HG02852 (cell line): ENCODE measurements around the gene RANBP3.

Experiments
- ATAC-seq: cut with Tn5 transposase; IDR thresholded peaks from one replicate; pipeline ENCODE4 v1.9.1; 2021; ENCODE audit warnings: mild to moderate bottlenecking, moderate library complexity; ENCODE audit not compliant: unreplicated experiment

RANBP3 gene

GRCh38 chr19:5952193-5953029 is 25.5 kb downstream of the RANBP3 start:
- no peak for ATAC-seq

GRCh38 chr19:5951338-5951861 is 26.5 kb downstream of the RANBP3 start:
- no peak for ATAC-seq

DNA sequence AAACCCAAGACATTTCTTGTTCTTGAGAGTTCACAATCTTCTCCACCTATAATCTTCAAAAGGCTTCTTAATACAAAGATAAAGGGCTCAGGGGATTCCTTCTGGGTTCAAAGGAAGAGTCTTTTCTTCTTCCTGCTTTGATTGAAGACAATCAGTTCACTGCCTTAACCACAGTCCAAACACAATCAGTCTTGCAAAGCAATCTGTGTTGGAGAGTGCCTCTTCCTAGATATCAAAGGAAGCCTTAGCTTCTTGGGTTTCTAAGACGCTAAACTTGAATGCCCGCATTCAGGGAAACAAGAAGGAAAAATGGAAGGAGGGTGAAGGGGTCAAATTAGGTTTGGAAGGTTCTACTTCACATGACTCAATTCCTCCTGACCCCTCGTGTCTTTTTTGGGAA is 27.2 kb downstream of the RANBP3 start:
- no peak for ATAC-seq

DNA sequence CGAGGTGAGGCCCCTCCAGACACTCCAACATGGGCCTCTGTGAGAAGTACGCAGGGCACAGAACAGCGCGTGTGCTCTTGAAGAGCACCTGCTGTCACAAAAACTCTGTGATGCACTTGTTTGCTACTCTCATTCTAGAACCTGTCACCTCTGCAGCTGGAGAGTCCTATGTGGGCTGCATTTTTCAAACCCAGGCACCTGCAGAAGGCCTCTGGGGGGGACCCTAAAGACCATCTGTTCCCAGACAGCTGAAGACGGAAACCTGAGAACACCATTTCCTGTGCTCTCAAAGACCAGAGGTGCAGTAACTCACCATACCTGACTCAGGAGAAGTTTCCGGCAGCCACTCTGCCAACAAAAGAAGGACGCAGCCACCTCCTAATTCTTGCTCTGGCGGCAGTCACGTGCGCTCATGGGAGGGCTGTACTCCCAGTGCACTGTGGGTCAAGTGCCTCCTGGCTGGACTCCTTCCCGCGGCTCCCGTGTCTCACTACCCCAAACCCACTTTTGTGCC is 28.1 kb downstream of the RANBP3 start:
- no peak for ATAC-seq

- ATAC-seq, result no peak
These were observed 29.0 kb downstream of the RANBP3 start for GRCh38 chr19:5948752-5949564.

GRCh38 chr19:5947435-5947834 is 30.5 kb downstream of the RANBP3 start:
- ATAC-seq, result no peak

- no peak for ATAC-seq
These were observed 34.3 kb downstream of the RANBP3 start for GRCh38 chr19:5943623-5944022.

- no peak for ATAC-seq
These were observed 34.9 kb downstream of the RANBP3 start for GRCh38 chr19:5943045-5943444.

DNA sequence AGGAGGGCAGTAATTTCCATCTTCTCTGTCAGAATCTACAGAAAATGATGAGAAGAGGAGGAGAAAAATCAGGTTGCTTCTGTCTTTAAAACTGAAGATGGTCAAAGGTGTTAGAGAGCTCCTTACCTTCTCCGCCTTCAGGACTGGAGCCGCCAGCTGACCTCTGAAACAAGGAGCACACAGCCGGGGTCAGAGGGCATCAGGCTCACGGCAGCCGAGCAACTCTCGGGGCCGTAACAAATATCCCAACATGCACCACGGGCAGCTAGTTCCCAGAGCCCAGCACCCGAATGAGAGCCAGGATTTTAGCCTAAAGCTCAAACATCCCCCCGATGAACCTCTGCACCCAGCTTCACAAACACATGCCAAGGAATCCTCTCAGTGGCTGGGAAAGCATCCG is 36.3 kb downstream of the RANBP3 start:
- no peak for ATAC-seq

DNA sequence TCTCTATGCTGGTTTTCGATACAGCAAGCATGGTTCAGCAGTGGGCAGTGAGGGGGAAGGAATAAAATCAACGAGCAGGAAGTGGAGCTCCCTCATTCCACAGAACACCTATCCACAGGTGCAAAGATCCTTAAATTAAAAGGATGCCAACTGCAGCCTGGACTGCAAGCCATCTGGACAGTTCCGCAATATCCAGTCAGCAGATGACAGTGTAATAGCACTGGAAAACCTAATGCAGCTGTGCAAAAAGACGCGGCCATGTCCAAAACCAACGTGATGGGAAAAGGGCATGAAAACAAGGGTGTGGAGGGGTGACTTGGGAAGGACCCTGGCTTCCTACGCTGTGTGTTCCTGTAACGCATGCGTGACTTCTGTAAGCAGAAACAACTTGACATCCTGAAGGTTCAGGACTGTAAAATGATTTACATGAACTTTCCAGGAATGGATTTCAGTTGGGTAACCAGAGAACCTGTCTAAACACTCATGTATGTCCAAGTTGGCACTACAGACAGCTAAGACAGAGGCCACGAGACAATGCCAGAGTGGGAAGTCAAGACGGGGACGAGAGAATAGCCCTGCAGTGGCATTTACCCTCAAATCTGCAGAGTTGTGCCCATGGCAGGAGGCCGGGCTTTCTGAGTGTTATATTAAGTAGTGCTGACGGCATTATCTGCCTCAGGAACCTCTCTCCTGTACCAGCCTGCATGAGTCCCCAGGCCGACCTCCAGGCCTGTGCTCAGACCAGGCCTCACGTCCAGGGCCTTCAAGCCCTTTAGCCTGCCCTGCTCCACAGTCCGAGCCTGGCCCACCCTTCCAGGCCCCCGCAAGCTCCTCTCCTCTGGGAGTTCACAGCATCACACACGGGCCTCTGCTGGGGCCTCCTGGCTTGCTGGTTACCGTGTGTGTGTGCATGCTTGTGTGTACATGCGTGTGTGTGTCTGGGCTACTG is 37.4 kb downstream of the RANBP3 start:
- no peak for ATAC-seq

- no peak for ATAC-seq
These were observed 40.4 kb downstream of the RANBP3 start for GRCh38 chr19:5937550-5937949.

DNA sequence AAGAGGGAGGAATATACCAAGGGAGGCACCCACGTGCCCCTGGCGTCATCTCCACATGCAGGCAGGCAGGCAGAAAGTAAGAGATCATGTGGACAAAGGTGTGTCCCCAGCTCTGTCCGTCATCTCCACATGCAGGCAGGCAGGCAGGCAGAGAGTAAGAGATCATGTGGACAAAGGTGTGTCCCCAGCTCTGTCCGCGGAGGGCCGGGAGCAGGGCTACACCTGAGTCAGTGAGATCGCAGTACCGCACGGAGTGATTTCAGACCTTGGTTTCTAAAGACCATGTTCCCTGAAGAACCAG is 41.7 kb downstream of the RANBP3 start:
- no peak for ATAC-seq

GRCh38 chr19:5935473-5936291 is 42.3 kb downstream of the RANBP3 start:
- ATAC-seq, result no peak

DNA sequence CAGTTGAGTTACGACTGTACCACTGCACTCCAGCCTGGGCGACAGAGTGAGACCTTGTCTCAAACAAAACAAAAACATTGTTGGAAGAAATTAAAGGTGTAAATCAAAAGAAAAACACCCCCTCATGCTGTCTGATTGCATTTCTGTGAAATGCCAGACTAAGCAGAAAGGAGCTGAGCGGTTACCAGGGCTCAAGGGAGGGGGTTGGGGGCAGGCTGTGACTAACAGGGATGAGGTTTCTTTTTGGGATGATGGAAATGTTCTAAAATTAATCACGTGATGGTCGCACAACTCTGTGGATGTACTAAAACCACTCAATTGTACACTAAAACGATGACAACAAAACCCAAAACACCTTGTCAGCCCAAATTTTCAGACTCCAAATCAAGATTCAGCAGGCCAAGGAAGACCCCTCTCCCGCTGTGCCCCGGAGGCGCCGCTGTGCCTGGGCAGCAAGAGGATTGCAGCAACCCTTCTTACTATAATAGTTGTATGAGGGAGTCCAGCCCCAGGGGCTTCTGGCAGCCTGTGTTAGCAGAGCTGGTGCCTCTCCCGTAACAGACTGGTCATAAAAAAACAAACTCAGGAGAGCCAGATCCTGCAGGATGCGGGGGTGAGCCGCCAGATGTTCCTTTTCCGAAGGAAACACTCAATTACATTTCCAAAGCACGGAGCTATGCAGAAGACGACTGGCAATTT is 43.0 kb downstream of the RANBP3 start:
- ATAC-seq, result no peak

DNA sequence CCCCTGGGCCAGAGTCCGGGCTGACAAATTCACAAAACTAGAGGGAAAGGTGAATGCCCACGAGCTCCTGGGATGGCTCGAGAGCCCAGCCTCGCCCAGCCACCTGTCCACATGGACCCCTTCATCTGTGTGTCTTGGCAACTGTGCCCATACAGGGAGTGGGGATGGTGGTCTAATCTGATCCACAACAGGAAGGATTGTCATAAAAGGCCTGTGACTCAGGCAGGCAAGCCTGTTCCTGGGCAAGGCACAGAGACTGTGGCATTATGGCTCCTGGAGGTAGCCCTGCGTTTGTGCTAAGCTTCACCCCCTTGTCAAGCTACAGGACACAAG is 43.9 kb downstream of the RANBP3 start:
- ATAC-seq, result no peak

DNA sequence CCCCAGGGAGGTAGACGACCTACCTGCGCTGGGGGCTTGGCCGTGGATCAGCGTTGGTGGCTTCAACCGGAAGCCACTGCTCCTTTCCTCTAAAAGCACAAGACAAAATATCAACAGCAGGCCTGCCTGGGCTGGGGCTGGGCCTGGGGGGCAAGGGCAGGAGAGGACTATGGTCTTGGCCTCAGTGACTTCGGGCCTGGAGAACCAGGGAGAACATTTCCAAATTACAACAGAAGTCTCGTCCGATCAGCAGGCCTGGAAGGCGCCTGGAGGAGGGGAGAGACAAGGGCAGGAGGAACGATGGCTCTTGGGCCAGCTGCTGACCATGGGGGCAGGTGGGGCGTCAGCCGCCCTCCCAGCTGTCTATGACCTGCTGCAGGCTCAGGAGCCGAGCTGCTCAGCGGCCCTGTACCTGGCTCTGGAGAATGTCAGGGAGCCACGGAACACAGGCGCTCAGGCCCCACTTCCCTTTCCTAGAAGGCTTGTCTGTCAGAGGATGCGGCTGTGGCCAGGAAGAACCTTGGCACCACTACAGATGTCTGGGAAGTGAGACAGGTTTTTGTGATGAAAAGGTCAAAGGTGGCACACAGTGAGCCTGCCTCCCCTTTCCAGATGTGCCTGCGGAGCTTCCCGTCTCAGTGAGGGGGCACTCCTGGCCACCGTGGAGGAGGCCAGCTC is 44.4 kb downstream of the RANBP3 start:
- ATAC-seq, result no peak

DNA sequence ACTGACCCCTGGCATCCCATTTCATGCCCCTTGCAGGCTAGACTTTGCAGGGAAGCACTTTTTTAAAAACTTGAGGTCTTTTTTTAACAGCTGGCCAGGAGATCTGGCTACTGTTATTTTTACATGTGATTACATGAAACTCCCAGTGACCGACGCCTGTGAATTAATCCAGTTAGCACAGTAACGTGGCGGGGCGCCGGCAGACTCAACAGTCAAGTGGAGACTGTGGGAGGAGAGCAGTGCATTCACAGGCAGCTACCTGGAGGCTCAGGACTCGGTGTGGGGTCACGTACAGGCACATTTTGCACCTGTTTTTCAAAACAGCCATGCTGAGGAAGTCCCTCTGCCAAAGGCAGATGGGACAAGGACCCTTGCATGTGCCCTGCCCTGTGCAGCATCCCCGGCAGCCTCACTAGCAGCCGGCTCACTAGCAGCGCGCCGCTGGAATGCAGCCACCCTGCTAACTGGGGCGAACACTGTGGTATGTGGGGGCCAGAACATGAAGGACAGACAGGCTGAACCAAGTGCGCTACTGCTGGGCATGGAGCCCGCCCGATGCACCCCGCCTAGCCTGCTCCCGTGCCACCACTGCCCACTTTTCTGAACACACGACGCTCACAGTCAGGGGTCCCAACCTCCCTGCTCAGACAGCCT is 45.2 kb downstream of the RANBP3 start:
- ATAC-seq, result no peak

DNA sequence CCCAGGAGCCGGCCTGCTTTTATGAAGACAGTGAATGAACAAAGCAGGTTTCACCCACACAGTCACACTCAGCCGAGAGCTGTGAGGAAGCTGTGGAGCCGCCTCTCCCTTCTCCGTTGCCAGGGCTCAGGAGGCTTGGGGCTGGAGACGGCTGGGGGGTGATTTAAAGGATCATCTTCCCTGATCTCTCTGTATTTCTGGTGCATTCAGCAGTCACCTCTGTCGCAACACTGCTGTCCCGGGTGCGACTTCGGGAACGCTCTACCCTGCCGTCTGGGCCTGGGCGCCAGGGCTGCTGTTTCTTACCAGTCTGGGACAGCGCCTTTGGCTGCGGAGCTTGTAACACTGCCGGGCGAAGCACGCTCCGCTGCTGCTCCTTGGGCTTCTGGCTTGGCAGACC is 45.8 kb downstream of the RANBP3 start:
- no peak for ATAC-seq
